Astrocyte (in vitro differentiated cells and primary cell): Measurements from ENCODE around the gene PHLDA2.

Experiments
- EZH2 ChIP-seq: IDR thresholded peaks from 2 replicates; pipeline ENCODE4 v1.6.1; 2012; ENCODE audit warnings: mild to moderate bottlenecking, low read length, inconsistent platforms; ENCODE audit not compliant: insufficient read depth
- TF ChIP-seq, protein P1 (sequence below): IDR thresholded peaks from 2 replicates; pipeline ENCODE4 v1.5.1; 2011; ENCODE audit warnings: low read depth, mild to moderate bottlenecking, inconsistent platforms, low read length, moderate library complexity; ENCODE audit not compliant: insufficient read depth

DNA sequence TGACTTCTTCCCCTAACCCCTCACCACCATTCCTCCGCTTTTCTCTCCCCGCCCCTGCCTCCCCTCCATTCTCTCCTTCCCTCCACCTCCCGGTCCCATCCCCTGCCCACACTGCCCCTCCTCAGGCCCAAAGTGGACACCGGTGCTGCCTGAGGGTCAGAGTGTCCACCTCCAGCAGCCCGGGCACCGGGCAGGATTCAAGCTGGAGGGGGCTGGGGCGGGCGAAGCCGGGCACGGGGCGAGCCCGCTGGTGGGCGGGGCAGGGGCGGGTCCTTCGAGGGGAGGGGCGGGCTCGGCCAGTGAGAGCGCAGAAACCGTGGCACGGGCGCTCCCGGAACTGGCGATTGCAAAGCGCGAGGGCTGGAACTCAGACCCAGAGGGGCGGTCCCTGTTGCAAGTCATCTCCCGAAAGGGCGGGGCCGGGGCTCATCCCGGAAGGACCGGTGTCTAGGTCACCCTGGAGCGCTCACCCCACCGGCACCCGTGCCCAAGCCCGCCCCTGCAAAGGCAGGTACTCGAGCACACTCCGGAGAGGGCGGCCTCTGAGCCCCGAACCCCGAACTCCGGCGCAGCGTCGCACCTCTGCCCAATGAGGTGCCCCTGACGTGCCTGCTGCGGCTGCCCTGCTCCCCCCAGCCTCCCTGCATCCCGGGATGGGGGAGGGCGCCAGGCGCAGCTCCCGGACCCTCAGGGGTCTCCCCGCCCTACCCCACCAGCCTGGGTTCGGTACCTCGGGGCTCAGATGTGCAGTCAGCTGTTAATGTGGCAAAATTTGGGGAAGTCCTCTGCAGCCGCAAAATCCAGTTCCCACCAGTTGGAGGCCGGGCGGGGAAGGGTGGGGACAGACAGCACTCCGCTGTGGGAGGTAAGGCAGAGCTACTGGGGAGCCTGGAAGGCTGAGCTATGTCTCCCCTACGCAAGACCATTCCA lies 27.1 kb downstream of the PHLDA2 start:
- TF ChIP-seq, protein P1, sequence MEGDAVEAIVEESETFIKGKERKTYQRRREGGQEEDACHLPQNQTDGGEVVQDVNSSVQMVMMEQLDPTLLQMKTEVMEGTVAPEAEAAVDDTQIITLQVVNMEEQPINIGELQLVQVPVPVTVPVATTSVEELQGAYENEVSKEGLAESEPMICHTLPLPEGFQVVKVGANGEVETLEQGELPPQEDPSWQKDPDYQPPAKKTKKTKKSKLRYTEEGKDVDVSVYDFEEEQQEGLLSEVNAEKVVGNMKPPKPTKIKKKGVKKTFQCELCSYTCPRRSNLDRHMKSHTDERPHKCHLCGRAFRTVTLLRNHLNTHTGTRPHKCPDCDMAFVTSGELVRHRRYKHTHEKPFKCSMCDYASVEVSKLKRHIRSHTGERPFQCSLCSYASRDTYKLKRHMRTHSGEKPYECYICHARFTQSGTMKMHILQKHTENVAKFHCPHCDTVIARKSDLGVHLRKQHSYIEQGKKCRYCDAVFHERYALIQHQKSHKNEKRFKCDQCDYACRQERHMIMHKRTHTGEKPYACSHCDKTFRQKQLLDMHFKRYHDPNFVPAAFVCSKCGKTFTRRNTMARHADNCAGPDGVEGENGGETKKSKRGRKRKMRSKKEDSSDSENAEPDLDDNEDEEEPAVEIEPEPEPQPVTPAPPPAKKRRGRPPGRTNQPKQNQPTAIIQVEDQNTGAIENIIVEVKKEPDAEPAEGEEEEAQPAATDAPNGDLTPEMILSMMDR = no peak
- TF ChIP-seq EZH2 = no peak
